OCI-LY7 (cell line): ENCODE results near the gene RPL10. TPM values are rescaled to one million over a fixed set of nuclear protein-coding genes. Genes with fewer than 3 reads are reported as not detected.

Experiments
- BruUV-seq: library from RNA; stranded (reverse); fragments of 400-500 nt; replicated peaks from 2 replicates; lab custom pipeline; 2021; lab: Mats Ljungman, UMichigan
- CTCF ChIA-PET: fragments of 300-600 bp; sonication (Branson Sonifier 250); formaldehyde crosslinking; loops from one replicate; lab custom pipeline; 2022; ENCODE audit warnings: antibody characterized with exemption; ENCODE audit not compliant: unreplicated experiment; lab: Charles Lee
- POLR2A ChIA-PET: fragments of 300-600 bp; sonication (Branson Sonifier 250); formaldehyde crosslinking; loops from one replicate; lab custom pipeline; 2022; ENCODE audit warnings: antibody characterized with exemption; lab: Charles Lee
- DNase-seq: peaks from one replicate; pipeline ENCODE4 v3.0.0-alpha.2; 2015; ENCODE audit warnings: low spot score
- H2AFZ ChIP-seq: fragments of 200-600 bp; sonication (generic), shearing (Covaris generic); 2 replicates; pipeline ENCODE4 v1.6.1; 2014; ENCODE audit warnings: mild to moderate bottlenecking, antibody characterized with exemption, low read length, moderate library complexity
- H3K27ac ChIP-seq: fragments of 200-600 bp; sonication (generic); 2 replicates; pipeline ENCODE4 v1.5.1; 2014; ENCODE audit warnings: mixed run types, low read depth, mild to moderate bottlenecking, moderate library complexity, low read length, inconsistent platforms; ENCODE audit not compliant: poor library complexity, severe bottlenecking
- H3K36me3 ChIP-seq: fragments of 200-600 bp; sonication (generic); 2 replicates; pipeline ENCODE4 v1.6.1; 2014; ENCODE audit warnings: mild to moderate bottlenecking, antibody characterized with exemption, low read length, moderate library complexity, mixed read lengths; ENCODE audit not compliant: insufficient read depth
- H3K4me1 ChIP-seq: fragments of 200-600 bp; sonication (generic); 2 replicates; pipeline ENCODE4 v1.5.1; 2014; ENCODE audit warnings: mild to moderate bottlenecking, low read length; ENCODE audit not compliant: insufficient read depth, poor library complexity, severe bottlenecking
- H3K4me2 ChIP-seq: fragments of 200-600 bp; sonication (generic); 2 replicates; pipeline ENCODE4 v1.6.1; 2014; ENCODE audit warnings: mild to moderate bottlenecking, low read length
- H3K4me3 ChIP-seq: fragments of 200-600 bp; sonication (generic); 2 replicates; pipeline ENCODE4 v1.5.1; 2014; ENCODE audit warnings: mild to moderate bottlenecking, low read depth, low read length; ENCODE audit not compliant: poor library complexity, severe bottlenecking
- H3K79me2 ChIP-seq: fragments of 200-600 bp; sonication (generic); 2 replicates; pipeline ENCODE4 v1.6.1; 2016; ENCODE audit warnings: low read depth, mild to moderate bottlenecking, low read length, moderate library complexity, mixed read lengths; ENCODE audit not compliant: insufficient read depth
- H3K9me2 ChIP-seq: fragments of 200-600 bp; sonication (generic); 2 replicates; pipeline ENCODE4 v1.6.1; 2016; ENCODE audit warnings: mild to moderate bottlenecking, low read length, mixed read lengths; ENCODE audit not compliant: insufficient read depth
- H3K9me3 ChIP-seq: fragments of 200-600 bp; sonication (generic); 2 replicates; pipeline ENCODE4 v1.6.1; 2014; ENCODE audit warnings: mild to moderate bottlenecking, mixed run types, low read length, mixed read lengths
- H4K20me1 ChIP-seq: fragments of 200-600 bp; sonication (generic); 2 replicates; pipeline ENCODE4 v1.6.1; 2014; ENCODE audit warnings: mild to moderate bottlenecking, antibody characterized with exemption, low read length, moderate library complexity, mixed read lengths; ENCODE audit not compliant: insufficient read depth
- EZH2phosphoT487 ChIP-seq: fragments of 200-600 bp; sonication (generic); IDR thresholded peaks from 2 replicates; pipeline ENCODE4 v1.6.1; 2018; ENCODE audit warnings: low read depth, borderline replicate concordance, mild to moderate bottlenecking, mixed run types, antibody characterized with exemption, low read length, moderate library complexity, mixed read lengths
- intact Hi-C: fragments of 100-400 bp; cut with micrococcal nuclease; formaldehyde crosslinking; loops from one replicate; pipeline ENCODE4 v1.10.0; 2022; ENCODE audit not compliant: unreplicated experiment
- total RNA-seq, 2 experiments: library from RNA; depleted of rRNA in 1 of 2; stranded (reverse); fragments of >200 nt in 1 of 2; shearing (Covaris generic) in 1 of 2; gene quantifications; 2 replicates each; pipeline ENCODE4 v1.2.3, GENCODE V29; 2014 to 2022
- TF ChIP-seq, protein P1 (sequence below): fragments of 200-600 bp; sonication (generic); conservative IDR thresholded peaks from 2 replicates; pipeline ENCODE4 v1.5.1; 2014; ENCODE audit warnings: mild to moderate bottlenecking, antibody characterized with exemption, low read length, moderate library complexity, mixed read lengths

The RPL10 gene
- total RNA-seq, 2 experiments from 2014 or later, result 2,447 to 4,261 TPM

DNA sequence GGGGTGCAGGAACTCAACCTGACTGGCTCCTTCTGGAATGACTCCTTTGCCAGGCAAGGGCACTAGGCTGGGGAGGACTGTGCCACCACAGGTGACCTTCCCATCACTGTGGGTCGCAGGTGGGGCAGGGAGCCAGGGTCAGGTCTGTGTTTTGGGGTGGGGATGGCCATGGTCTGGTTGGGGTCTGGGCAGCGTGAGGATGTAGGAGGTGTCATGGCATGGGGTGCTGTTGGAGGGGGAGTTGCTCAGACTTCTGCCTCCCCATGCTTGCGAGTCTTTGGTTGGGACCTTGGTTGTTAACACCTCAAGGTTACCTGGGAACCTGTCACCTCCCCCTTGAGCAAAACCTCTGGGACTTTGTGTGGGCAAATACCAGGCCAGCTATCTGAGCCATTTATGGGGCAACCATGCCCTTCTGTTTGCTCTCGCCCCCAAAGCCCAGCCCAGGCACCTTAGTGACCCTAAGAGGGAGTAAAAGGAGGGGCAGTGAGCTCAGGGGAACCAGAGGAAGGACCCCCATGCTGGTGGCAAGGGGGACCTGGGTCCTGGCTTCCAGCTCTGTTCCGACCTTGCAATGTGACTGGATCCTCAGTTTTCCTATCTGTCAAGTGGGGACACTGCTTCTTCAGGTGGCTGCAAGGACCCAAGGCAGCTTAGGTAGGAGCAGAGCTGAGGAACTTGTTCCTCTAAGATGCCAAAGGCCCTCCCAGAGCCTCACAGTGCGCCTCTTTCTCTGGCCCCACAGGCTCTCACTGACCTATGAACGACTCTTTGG, 36.4 kb downstream of the RPL10 start:
- DNase-seq, result no peak
- no peaks in the 10 kb centered on the region for H3K9me3 ChIP-seq
- no peak overlapping the region for H3K4me3 ChIP-seq
- H3K79me2 ChIP-seq, result peaks cover 19% of the 10 kb centered on the region
- ChIA-PET CTCF (no interaction called here), POLR2A (no interaction called here)
- intact Hi-C loops, result no loop called here
- H3K4me2 ChIP-seq, result no peak overlapping the region
- no peak overlapping the region for H3K27ac ChIP-seq
- no peak for TF ChIP-seq EZH2phosphoT487
- TF ChIP-seq, protein P1, sequence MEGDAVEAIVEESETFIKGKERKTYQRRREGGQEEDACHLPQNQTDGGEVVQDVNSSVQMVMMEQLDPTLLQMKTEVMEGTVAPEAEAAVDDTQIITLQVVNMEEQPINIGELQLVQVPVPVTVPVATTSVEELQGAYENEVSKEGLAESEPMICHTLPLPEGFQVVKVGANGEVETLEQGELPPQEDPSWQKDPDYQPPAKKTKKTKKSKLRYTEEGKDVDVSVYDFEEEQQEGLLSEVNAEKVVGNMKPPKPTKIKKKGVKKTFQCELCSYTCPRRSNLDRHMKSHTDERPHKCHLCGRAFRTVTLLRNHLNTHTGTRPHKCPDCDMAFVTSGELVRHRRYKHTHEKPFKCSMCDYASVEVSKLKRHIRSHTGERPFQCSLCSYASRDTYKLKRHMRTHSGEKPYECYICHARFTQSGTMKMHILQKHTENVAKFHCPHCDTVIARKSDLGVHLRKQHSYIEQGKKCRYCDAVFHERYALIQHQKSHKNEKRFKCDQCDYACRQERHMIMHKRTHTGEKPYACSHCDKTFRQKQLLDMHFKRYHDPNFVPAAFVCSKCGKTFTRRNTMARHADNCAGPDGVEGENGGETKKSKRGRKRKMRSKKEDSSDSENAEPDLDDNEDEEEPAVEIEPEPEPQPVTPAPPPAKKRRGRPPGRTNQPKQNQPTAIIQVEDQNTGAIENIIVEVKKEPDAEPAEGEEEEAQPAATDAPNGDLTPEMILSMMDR, result no peak
- no TSS peak for BruUV-seq
- no peaks in the 10 kb centered on the region for H4K20me1 ChIP-seq
- H2AFZ ChIP-seq, result no peak overlapping the region
- peaks cover 18% of the 10 kb centered on the region for H3K4me1 ChIP-seq
- H3K36me3 ChIP-seq, result peaks cover 18% of the 10 kb centered on the region; the same call in 1 of the 2 replicates
- no peaks in the 10 kb centered on the region for H3K9me2 ChIP-seq

DNA sequence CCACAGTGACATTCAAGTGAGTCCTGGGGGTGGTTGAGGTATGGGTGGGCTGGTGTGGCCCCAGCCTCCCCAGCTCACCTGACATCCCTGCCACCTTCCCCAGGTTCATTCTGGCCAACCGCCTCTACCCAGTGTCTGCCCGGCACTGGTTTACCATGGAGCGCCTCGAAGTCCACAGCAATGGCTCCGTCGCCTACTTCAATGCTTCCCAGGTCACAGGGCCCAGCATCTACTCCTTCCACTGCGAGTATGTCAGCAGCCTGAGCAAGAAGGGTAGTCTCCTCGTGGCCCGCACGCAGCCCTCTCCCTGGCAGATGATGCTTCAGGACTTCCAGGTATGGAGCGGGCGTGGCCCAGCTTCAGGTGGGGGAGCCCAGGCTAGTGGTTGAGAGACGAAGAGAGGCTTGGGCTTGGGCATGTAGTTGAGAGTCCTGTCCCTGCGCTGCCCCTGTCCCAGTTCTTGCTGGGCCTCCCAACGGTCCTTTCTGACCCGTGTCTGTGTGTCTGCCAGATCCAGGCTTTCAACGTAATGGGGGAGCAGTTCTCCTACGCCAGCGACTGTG, 37.1 kb downstream of the RPL10 start:
- Histone ChIP-seq H3K4me1 (peaks cover 15% of the 10 kb centered on the region), H3K36me3 (peaks cover 23% of the 10 kb centered on the region; the same call in 1 of the 2 replicates), H3K9me2 (no peaks in the 10 kb centered on the region), H3K9me3 (no peaks in the 10 kb centered on the region), H3K79me2 (peaks cover 17% of the 10 kb centered on the region), H3K4me2 (no peak overlapping the region), H2AFZ (no peak overlapping the region), H3K4me3 (no peak overlapping the region), H3K27ac (no peak overlapping the region), H4K20me1 (no peaks in the 10 kb centered on the region)
- CTCF ChIA-PET, result no interaction called here
- no peak for TF ChIP-seq EZH2phosphoT487
- TF ChIP-seq, protein P1, result no peak
- no TSS peak for BruUV-seq
- POLR2A ChIA-PET, result interaction anchor here (0.6 kb wide), 1 partner anchor 64 kb away, joined by 4 read pairs; no protein-coding TSS in a partner anchor
- intact Hi-C loops, result no loop called here
- DNase-seq, result no peak
